OCI-LY1 (cell line): ENCODE data around the gene GNG8.

Experiments
- EZH2 ChIP-seq: fragments of 200-600 bp; sonication (generic), shearing (Covaris generic); IDR thresholded peaks from 2 replicates; pipeline ENCODE4 v1.8.0; 2017; ENCODE audit warnings: borderline replicate concordance, mixed run types, mild to moderate bottlenecking, antibody characterized with exemption, low read length, moderate library complexity, mixed read lengths
- TF ChIP-seq, protein P1 (sequence below): fragments of 200-600 bp; sonication (generic), shearing (Covaris generic); IDR thresholded peaks from 2 replicates; pipeline ENCODE4 v1.5.1; 2017; ENCODE audit warnings: mild to moderate bottlenecking, antibody characterized with exemption, low read length, moderate library complexity, mixed read lengths

DNA sequence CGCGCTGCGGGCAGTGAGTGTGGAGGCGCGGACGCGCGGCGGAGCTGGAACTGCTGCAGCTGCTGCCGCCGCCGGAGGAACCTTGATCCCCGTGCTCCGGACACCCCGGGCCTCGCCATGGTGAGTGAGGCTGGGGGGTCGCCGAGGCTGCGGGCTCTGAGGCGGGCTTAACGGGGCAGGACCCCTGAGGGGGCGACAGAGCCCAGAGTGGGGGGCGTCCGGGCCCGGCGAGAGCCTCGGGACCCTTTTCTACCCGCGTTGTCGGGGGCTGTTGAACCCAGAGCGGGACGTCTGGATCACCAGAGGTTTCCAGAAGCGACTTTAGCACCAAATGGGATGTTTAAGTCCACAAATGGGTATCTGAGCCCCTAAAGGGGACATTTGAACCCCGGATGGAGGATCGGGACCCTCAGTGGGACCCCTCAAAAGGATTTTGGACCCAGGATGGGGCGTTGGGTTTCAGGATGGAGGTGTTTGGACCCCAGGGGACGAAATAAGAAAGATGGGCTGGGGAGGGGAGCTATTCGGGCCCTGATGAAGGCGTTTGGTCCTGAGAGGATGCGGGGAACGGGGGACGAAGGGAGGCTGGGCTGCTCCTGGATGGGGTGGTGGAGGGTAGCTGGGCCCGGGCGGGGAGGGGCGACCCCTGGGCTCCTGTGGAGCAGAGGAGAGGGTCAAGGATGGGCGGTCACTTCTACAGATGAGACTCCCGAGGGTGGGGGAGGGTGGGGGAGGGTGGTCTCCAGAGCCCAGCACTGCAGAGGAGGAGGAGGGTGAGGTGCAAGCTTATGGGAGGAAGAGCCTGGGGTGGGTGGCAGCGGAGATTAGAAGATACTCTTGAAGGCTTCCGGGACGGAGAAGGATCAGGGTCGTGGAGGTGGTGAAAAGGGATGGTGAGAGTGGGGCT is 34.4 kb downstream of the GNG8 start, which contains the start of gene CALM3:
- TF ChIP-seq, protein P1, sequence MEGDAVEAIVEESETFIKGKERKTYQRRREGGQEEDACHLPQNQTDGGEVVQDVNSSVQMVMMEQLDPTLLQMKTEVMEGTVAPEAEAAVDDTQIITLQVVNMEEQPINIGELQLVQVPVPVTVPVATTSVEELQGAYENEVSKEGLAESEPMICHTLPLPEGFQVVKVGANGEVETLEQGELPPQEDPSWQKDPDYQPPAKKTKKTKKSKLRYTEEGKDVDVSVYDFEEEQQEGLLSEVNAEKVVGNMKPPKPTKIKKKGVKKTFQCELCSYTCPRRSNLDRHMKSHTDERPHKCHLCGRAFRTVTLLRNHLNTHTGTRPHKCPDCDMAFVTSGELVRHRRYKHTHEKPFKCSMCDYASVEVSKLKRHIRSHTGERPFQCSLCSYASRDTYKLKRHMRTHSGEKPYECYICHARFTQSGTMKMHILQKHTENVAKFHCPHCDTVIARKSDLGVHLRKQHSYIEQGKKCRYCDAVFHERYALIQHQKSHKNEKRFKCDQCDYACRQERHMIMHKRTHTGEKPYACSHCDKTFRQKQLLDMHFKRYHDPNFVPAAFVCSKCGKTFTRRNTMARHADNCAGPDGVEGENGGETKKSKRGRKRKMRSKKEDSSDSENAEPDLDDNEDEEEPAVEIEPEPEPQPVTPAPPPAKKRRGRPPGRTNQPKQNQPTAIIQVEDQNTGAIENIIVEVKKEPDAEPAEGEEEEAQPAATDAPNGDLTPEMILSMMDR, result no peak
- no peak for TF ChIP-seq EZH2
